ENCODE measurements around the gene CYBRD1.

Gene CYBRD1

DNA sequence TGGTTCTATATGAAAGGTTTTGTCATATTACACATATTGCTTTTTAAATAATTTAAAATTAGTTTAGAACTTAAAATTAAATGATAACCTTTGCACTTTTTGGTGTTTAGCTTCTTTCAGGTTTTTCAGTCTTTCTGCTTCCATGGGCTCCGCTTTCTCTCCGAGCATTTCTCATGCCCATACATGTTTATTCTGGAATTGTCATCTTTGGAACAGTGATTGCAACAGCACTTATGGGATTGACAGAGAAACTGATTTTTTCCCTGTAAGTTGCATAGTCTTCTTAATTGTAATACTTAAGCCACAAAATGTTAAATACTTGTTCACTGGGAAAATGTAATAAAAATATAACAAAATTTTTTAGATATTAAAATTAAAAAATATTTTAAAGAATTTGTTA is 31.0 kb downstream of the CYBRD1 start:
- FAIRE-seq (no peak), DNase-seq (ENCODE audit: low spot score) (no peak)

DNA sequence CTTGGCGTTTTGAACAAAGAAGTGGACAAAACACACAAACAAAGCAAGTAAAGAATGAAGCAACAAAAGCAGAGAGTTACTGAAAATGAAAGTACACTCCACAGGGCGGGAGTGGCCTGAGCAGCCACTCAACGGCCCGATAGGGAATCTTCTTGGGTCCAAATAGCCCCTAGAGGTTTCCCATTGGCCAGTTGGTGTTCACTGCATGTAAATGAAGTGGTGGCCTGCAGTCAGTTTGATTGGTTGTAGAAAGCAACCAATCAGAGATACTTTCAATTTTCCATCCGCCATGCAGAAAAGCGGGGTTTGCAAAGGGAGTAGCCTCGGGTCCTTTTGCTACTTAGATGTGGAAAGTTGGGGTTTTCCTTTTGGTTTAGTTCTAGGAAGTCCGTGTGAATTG is 31.6 kb downstream of the CYBRD1 start:
- peak; percentile 74 for DNase-seq (ENCODE audit: low spot score)
- FAIRE-seq, result peak; percentile 30

DNA sequence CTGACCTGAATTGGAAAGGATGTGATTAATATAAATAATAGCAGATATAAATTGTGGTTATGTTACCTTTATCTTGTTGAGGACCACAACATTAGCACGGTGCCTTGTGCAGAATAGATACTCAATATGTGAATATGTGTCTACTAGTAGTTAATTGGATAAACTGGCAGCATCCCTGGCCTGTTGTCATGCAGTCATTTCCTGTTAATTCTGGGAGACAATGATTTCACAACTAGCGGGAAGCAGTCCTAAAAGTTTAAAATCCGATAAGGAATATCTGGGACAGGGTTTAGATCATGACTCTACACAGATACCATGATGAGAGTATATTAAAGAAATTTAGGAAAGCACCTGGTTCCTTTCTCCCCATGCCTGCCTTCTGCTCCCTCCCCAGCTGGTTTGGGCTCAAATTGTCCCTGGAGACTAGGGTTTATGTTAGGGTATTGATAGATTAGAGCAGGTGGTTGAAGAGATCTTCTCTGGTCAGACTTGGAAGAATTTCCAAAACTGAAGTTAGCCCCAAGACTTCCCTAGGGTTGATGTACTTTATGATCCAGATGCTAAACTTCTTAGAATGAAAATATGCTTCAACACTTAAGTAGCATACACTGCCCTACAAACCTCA is 32.8 kb downstream of the CYBRD1 start:
- no peak for DNase-seq (ENCODE audit: low spot score)
- no peak for FAIRE-seq

DNA sequence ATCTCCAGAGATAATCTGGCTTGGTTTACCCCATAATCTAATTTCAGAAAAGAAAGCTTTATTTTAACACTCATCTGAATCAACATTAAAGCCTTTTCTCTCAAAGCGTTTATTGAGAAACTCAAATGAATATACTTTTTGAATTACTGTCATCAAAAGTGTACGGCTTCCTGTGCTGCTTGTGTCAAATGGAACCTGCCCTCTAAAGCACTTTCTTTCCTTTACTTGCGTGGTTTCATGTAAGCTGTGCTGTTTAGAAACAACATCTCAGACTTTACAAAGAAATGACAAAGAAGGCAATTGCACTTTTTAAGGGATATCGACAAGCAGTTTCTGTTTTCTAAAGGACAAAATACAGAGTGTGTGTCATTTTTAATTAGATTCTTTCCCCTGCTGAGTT is 35.1 kb downstream of the CYBRD1 start:
- FAIRE-seq, result no peak
- DNase-seq (ENCODE audit: low spot score), result no peak

DNA sequence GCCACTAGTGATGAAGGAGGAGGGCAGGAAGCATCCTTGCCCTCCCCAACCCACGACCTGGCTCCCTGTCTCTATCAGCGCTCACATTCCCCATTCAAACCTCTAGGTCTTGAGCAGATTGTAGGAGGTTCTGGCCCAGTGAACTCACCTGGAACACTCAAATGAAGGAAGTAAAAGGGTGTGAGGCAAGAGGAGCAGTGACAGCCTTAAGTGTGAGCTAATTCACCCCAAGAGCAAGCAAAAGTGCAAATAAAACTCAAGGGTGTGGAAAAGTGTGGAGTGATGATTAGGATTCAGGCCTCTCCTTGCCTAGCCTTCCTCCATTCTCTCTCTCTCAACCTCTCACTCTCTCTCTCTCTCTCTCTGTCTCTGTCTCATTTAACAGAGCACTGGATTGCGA is 41.0 kb downstream of the CYBRD1 start:
- FAIRE-seq, result no peak
- no peak for DNase-seq (ENCODE audit: low spot score)

DNA sequence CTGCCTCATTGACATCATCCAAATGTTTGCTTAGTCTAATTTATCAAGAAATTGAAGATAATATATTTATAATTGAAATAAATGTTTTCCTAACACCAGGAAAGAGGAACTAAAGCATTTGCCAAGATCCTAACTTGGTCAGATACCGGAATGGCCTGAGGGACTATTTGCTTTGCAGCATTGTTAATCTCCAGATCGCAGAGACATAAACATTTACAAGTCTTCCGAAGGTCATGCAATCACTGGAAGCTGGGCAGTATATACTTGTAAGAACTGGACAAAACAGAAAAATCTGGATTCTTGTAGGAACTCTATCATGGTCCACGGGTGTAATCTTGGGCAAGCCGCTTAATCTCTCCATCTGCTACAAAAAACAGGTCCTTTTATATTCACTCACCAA is 42.2 kb downstream of the CYBRD1 start:
- DNase-seq (ENCODE audit: low spot score) (no peak), FAIRE-seq (no peak)

DNA sequence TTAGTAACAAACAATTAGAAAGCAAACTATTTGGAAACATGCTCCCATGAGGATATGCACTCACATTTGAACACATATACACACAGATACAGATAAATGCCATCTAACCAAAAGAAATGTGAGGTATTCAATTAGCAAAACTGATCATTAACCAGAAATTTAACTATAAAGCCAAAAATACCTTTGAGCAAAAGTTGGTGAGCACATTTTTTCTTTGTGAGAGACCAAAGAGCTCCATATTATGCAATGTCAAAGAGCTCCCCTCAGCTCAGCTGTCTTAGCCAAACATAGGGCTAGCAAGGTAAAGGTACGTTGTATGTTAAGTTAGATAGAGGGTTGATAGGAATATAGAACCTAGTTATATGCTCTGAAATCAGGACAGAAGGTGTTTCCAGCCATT is 43.8 kb downstream of the CYBRD1 start:
- FAIRE-seq (no peak), DNase-seq (ENCODE audit: low spot score) (no peak)

DNA sequence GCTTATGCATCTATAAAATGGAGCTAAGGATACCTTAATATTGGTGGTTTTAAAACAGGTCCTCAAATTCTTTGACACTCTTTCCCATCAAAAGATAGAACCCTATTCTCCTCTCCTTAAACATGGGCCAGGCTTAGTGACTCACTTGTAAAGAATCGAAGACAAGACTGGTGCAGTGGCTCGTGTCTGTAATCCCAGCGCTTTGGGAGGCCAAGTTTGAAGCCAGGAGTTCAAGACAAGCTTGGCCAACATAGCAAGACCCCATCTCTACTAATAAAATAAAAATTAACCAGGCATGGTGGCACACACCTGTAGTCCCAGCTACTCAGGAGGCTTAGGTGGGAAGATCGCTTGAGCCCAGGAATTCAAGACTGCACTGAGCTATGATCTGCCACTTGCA is 44.5 kb downstream of the CYBRD1 start:
- DNase-seq (ENCODE audit: low spot score) (no peak), FAIRE-seq (no peak)

DNA sequence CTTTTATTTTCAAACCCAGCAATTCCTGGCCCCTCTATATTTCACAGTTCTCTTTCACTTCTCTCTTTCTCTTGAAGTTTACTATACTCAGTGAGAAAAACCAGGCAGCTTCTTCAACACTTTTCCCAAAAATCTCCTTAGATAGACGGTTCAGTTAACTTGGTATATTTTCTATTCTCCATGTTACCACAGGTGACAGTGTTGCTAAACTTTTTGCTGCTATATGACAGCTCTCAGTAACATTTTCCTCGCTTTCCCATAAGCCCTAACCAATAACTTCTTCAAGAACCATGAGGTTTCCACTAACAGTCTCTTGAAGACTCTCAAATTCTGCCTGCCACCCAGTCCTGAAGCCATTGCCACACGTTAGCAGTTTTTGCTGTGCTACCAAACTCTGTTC is 45.8 kb downstream of the CYBRD1 start:
- DNase-seq (ENCODE audit: low spot score) (no peak), FAIRE-seq (no peak)

DNA sequence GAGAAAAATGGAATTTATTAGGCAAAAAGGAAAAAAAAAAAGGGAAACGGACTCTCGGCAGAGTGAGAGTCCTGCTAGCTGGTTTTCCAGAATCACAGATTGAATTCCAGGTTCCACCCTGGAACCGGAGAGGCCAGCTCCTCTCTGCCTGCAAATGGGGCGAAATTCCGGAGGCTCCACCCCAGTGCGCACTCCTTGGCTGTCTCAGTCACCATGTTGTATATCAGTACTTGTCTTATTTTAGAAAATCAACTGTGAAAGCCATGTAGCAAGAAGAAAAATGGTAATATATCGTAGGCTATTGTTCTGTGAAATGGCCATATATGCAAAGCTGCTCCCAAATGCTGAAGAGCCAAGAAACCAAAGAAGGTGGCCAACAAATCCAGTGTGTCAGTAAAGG is 49.4 kb downstream of the CYBRD1 start:
- DNase-seq (ENCODE audit: low spot score), result no peak
- FAIRE-seq, result no peak

DNA sequence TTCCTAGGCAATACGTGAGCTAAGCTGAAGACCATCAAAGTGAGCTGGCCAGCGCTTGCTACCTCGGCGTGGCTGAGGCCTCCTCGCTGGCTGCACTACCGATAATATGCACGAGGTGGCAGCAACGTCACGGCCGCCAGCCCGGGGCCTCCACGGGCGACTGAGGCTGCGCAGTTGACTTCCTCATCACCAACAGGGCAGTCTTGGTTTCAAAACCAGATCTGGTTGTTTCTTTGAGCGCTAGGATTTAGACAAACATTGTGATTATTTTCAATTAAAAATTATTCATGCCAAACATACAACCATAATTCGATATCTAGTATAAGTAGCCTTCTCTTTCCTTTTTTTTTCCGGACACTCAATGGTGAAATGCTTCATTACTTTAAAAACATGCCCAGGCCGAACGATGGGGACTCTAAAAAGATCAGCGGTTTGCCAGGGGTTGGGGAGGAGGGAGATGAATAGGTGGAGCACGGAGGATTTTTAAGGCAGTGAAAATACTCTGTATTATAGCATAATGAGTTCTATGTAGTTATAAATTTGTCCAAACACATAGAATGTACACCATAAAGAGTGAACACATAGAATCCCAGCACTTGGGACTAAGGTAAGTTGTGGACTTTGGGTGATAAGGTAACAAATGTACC is 52.0 kb downstream of the CYBRD1 start:
- DNase-seq (ENCODE audit: low spot score) (peak; percentile 92), FAIRE-seq (no peak)

DNA sequence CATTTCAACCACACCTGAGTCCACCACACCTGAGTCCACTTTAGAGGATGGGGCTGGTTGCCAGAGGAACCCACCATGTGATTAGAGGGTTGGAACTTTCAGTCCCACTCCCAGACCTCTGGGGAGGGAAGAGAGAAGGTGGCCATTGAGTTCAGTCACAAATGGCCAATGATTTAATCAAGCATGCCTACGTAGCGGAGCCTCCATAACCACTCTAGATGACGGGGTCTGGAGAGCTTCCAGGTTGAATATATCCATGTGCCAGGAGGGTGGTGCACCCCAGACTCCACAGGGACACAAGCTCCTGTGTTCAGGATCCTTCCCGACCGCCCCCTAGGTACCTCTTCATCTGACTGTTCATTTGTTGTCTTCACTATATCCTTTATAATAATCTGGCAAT is 53.3 kb downstream of the CYBRD1 start:
- FAIRE-seq (no peak), DNase-seq (ENCODE audit: low spot score) (no peak)

DNA sequence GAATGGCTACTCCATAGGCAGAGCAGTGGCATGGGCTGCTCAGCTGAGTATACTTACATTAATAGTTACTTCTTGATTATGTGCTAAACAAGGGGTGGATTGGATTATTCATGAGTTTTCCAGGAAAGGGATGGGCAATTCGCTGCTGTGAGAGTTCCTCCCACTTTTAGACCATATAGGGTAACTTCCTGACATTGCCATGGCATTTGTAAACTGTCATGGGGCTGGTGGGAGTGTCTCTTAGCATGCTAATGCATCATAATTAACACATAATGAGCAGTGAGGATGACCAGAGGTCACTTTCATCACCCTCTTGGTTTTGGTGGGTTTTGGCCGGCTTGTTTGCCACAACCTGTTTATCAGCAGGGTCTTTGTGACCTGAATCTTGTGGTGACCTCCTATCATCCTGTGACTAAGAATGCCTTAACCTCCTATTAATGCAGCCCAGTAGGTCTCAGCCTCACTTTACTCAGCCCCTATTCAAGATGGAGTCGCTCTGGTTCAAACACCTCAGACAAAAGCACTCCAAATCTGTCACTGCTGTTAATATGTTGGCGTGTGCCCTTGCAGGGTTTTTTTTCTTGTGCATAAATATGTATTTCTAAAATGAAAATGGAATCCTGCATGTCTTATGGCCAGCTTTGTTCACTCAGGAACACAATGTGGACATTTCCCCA is 56.0 kb downstream of the CYBRD1 start:
- DNase-seq (ENCODE audit: low spot score) (no peak), FAIRE-seq (no peak)

DNA sequence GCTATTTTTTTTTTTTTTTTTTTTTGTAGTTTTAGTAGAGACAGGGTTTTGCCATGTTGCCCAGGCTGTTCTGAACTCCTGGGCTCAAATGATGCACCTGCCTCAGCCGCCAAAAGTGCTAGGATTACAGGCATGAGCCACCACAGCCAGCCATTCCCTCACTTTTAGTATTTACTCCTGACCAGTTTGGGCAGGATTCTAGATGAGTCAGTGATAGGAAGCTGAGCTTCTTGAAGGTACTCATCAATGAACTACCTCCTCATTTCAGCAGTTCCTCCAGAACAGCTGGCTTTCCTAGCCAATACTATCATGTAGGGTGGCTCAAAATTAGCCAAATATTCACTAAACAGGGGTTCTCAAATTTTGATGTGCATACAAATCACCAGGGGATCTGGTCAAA is 57.2 kb downstream of the CYBRD1 start:
- no peak for DNase-seq (ENCODE audit: low spot score)

DNA sequence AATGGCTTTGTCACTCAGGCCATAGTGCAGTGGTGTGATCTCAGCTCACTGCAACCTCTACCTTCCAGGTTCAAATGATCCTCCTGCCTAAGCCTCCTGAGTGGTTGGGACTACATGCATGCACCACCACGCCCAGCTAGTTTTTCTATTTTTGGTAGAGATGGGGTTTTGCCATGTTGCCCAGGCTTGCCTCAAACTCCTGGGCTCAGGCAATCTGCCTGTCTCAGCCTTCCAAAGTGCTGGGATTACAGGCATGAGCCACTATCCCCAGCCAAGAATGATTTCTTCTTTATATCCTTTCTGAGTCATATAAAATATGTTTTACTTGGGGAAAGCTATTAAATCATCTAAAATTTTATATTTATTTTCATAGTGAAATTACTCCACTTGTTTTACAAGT is 61.3 kb downstream of the CYBRD1 start:
- FAIRE-seq (no peak), DNase-seq (ENCODE audit: low spot score) (no peak)

More for the DNA sequence above, 57.2 kb downstream of the CYBRD1 start:
- FAIRE-seq, result no peak

DNA sequence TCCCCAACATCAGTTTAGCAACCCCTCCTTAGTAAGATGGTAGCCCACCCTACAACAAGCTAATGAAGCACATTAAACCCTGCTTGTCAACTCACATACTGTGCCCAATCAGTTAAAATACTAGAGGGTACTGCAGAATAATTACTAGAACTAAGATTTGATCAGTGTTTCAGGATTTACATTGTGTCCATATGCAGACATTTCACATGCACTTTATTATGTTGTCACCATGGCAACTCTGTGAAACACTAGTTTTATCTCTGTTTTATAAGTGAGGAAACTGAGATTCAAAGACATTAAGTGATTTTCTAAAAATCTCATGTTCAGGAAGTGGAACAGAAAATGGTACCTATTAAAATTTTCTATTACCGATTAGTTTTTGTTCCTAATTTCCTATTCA is 61.7 kb downstream of the CYBRD1 start:
- no peak for FAIRE-seq
- no peak for DNase-seq (ENCODE audit: low spot score)

DNA sequence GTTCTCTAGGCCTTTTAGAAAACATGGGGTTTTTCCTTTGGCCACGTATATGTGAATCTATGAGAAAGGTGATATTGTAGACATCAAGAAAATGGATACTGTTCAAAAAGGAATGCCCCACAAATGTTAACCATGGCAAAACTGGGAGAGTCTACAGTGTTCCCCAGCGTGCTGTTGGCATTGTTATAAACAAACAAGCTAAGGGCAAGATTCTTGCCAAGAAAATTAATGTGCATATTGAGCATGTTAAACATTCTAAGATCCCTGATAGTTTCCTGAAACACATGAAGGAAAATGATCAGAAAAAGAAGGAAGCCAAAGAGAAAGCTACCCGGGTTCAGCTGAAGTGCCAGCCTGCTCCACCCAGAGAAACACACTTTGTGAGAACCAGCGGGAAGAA is 64.9 kb downstream of the CYBRD1 start:
- FAIRE-seq (no peak), DNase-seq (ENCODE audit: low spot score) (no peak)

DNA sequence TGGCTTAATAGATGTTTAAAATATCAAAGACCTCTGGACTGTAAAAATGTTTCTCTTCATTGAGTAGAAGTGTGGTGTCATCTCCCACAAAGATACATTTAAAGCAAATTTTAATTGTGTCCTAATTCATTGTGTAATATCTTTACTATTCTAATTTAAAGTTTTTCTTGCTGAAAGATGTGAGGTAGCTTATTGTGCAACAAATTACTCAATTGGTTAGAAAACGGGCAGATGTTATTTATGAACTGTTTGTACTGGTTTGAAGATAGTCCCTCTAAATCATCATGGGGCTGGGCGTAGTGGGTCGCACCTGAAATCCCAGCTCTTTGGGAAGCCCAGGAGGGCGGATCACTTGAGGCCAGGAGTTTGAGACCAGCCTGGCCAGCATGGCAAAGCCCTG is 65.3 kb downstream of the CYBRD1 start:
- DNase-seq (ENCODE audit: low spot score) (no peak), FAIRE-seq (no peak)

DNA sequence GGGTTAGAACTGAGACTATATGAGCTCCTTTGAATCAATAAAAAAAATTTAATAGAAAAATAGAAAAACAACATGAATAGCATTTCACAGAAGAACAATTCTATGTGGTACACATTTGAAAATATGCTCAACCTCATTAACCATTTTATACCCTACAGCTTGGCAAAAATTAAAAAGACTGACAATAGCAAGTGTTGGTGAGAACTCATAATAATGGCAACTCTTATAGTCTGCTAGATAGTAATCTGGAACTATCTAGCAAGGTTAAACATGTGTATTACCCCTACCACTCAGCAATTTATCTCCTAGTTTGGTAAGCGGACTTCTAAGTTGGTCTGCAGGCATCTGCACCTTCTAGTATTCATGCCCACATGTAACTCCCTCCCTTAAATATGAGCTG is 67.8 kb downstream of the CYBRD1 start:
- DNase-seq (ENCODE audit: low spot score), result no peak
- FAIRE-seq, result no peak

DNA sequence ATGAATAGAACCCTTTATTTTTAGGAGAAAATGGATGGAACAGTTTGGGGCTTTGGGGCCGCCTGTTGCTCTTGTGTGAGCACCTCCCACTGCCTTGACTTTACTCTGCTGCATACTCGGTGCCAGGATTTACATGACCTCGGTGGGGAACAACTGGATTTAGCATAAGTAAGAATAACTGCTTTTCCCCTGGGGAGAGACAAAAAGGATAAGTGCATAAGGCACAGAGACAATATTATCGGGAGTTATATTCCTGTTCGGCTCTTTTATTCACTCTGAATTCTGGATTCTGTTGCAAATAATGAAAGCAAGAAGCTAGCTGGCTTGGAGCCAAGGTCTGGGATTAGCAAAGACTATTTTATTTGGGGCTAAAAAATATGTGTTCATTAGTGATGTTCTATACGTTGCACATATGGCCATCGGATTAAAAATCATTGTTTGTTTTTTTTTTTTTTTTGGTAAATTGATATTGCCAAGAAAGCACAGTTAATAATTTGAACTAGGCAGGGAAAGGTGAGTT is 69.8 kb downstream of the CYBRD1 start:
- FAIRE-seq (no peak), DNase-seq (ENCODE audit: low spot score) (no peak)

DNA sequence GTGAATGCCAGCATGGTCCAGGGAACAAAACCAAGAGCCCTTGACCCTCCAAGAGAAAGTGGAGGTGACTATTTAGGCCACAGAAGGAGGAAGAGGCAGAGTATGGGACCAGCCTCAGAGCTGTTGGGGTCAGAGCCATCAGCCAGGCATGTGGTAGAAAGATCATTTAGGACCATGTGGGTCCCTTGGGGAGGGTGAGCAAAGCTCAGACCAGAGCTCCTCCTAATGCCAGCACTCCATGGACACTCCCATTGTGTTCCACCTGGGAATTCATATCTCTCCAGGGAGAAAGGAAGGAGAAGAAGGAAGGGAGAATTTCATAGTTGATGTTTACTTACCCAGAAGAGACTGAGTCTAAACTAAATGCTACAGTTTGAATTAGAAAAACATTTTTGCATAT is 73.2 kb downstream of the CYBRD1 start:
- DNase-seq (ENCODE audit: low spot score) (peak; percentile 23), FAIRE-seq (no peak)

DNA sequence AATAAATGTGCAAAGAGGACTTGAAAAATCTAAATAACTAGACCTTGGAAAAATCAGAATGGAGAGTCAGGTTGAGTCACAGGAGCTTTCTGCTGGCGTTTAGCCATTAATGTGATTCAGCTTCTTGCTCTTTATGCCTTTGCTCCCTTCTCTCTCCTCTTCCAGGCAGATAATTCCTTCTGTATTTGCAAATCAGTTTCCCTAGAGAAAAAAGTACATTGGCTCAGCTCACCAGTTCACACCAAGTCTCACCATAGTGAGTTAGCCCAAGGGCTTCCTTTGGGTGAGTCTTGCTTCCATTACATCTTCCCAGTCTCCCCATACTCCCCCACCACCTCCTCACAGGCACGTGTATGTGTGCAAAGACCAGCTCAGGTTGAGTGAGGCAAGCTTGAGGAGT is 73.6 kb downstream of the CYBRD1 start:
- DNase-seq (ENCODE audit: low spot score), result peak; percentile 61
- no peak for FAIRE-seq
